Vagina (tissue), 2 donors: ENCODE measurements around the gene STARD3NL.

Source experiments
- POLR2A ChIP-seq, 2 donors: fragments of 450-650 bp; IDR thresholded peaks; one replicate each; pipeline ENCODE4 v1.6.1; 2017; ENCODE audit warnings: antibody characterized with exemption in 2 of 2, mild to moderate bottlenecking in 2 of 2, moderate library complexity in 2 of 2
- POLR2AphosphoS5 ChIP-seq, 2 donors: sonication (generic); formaldehyde crosslinking; IDR thresholded peaks; one replicate each; pipeline ENCODE4 v1.9.0; 2017; ENCODE audit warnings: antibody characterized with exemption in 2 of 2, mild to moderate bottlenecking in 2 of 2, low read depth in 1 of 2; ENCODE audit not compliant: insufficient read depth in 1 of 2
- TF ChIP-seq, protein P1 (sequence below), 3 experiments: fragments of 450-650 bp in 2 of 3; fragments of 200-600 bp in 1 of 3; sonication (generic) in 1 of 3; IDR thresholded peaks; one replicate each; pipeline ENCODE4 v1.5.1; 2017 to 2019; ENCODE audit warnings: antibody characterized with exemption in 3 of 3, mild to moderate bottlenecking in 2 of 3, moderate library complexity in 2 of 3

DNA sequence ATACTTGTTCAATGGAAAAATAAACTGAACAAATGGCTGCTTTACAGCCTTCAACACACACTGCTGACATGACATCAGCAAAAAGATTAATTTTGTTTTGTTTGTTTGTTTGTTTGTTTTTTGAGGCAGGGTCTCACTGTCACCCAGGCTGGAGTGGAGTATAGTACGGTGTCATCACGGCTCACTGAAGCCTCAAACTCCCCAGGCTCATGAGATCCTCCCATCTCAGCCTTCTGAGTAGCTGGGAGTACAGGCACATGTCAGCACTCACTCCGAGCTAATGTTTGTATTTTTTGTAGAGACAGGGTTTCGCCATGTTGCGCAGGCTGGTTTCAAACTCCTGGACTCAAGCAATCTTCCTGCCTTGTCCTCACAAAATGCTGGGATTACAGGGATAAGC lies 84.5 kb downstream of the STARD3NL start:
- TF ChIP-seq, protein P1, sequence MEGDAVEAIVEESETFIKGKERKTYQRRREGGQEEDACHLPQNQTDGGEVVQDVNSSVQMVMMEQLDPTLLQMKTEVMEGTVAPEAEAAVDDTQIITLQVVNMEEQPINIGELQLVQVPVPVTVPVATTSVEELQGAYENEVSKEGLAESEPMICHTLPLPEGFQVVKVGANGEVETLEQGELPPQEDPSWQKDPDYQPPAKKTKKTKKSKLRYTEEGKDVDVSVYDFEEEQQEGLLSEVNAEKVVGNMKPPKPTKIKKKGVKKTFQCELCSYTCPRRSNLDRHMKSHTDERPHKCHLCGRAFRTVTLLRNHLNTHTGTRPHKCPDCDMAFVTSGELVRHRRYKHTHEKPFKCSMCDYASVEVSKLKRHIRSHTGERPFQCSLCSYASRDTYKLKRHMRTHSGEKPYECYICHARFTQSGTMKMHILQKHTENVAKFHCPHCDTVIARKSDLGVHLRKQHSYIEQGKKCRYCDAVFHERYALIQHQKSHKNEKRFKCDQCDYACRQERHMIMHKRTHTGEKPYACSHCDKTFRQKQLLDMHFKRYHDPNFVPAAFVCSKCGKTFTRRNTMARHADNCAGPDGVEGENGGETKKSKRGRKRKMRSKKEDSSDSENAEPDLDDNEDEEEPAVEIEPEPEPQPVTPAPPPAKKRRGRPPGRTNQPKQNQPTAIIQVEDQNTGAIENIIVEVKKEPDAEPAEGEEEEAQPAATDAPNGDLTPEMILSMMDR (IDR thresholded peaks at IDR 0.05): no peak
- TF ChIP-seq POLR2AphosphoS5 (IDR thresholded peaks at IDR 0.05; ENCODE audit: insufficient read depth in 1 of 2, low read depth in 1 of 2) (no peak), POLR2A (IDR thresholded peaks at IDR 0.05) (no peak)
